Ectodermal cell (in vitro differentiated cells): ENCODE results near the gene MS4A10. TPM values are rescaled to one million over a fixed set of nuclear protein-coding genes. Genes with fewer than 3 reads are reported as not detected.

Experiments used
- H3K27ac ChIP-seq: 2 replicates; pipeline ENCODE4 v1.7.0; 2013; ENCODE audit warnings: mild to moderate bottlenecking, low read depth, low read length; ENCODE audit not compliant: insufficient read depth, poor library complexity, severe bottlenecking
- H3K27me3 ChIP-seq: 2 replicates; pipeline ENCODE4 v1.7.0; 2013; ENCODE audit warnings: mild to moderate bottlenecking, low read length; ENCODE audit not compliant: insufficient read depth, control insufficient read depth, poor library complexity, severe bottlenecking
- H3K36me3 ChIP-seq: one replicate; pipeline ENCODE4 v1.7.0; 2013; ENCODE audit warnings: low read length; ENCODE audit not compliant: control insufficient read depth, insufficient read depth
- H3K4me1 ChIP-seq: one replicate; pipeline ENCODE4 v1.7.0; 2013; ENCODE audit warnings: low read length; ENCODE audit not compliant: control insufficient read depth, insufficient read depth
- H3K4me3 ChIP-seq: 2 replicates; pipeline ENCODE4 v1.7.0; 2013; ENCODE audit warnings: low read depth, low read length, control low read depth; ENCODE audit not compliant: insufficient read depth
- H3K9me3 ChIP-seq: 2 replicates; pipeline ENCODE4 v1.7.0; 2013; ENCODE audit warnings: mild to moderate bottlenecking, low read length, moderate library complexity; ENCODE audit not compliant: control insufficient read depth
- WGBS, 2 experiments: methylation state at CpG; one replicate each; pipeline ENCODE4 v1.1.7; 2013; ENCODE audit warnings: missing lambda C conversion rate in 2 of 2; 5-methylcytosine and 5-hydroxymethylcytosine counted together
- polyA plus RNA-seq, 4 experiments: library from polyadenylated mRNA; stranded (reverse); fragments of 50-300 nt; gene quantifications; one replicate each; pipeline ENCODE4 v1.2.3, GENCODE V29; 2013

The MS4A10 gene
- not detected for polyA plus RNA-seq (2013, experiment 1 of 4)
- not detected for polyA plus RNA-seq (2013, experiment 2 of 4)
- not detected for polyA plus RNA-seq (2013, experiment 3 of 4)
- not detected for polyA plus RNA-seq (2013, experiment 4 of 4)

DNA sequence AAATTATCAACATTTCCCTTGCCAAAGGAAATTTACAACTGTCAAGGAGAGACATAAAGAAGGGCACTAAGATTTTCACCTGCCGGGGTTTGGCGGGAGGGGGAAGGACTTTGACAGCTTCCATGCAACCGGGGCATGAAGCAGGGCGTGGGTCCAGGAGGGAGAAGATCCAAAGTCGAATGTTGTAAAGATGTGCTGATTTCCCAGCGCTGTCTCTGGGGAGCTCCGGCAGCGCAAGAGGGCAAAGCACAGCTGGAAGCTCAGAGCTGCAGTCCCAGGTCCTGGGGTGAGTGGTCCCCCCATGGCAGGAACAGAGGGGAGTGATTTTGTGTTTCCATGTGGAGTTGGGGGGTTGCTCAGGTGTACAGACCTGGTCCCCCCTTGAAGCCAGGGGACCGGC lies at the start of gene MS4A10:
MS4A10 (plus strand) TSS at position 198 of the 400 bp plus-strand sequence. CDS start 5,003 bp downstream, outside the sequence.
- Histone ChIP-seq H3K36me3 (no peaks in the 10 kb centered on the region), H3K4me3 (no peak within 1 kb of the TSS), H3K9me3 (no peaks in the 10 kb centered on the region), H3K4me1 (no peaks in the 10 kb centered on the region), H3K27ac (no peak within 1 kb of the TSS), H3K27me3 (no peaks in the 10 kb centered on the region)
- 90 to 91% methylated on average over 9 of the region's 9 CpGs for WGBS, 2 experiments

GRCh38 chr11:60739114-60739513 lies 46.0 kb upstream of the MS4A10 start:
- no peak overlapping the region for H3K4me3 ChIP-seq
- H3K36me3 ChIP-seq, result no peaks in the 10 kb centered on the region
- H3K4me1 ChIP-seq, result no peaks in the 10 kb centered on the region
- H3K27ac ChIP-seq, result no peak overlapping the region
- no peaks in the 10 kb centered on the region for H3K9me3 ChIP-seq
- 82 to 83% methylated on average over 7 of the region's 7 CpGs for WGBS, 2 experiments
- H3K27me3 ChIP-seq, result no peaks in the 10 kb centered on the region

DNA sequence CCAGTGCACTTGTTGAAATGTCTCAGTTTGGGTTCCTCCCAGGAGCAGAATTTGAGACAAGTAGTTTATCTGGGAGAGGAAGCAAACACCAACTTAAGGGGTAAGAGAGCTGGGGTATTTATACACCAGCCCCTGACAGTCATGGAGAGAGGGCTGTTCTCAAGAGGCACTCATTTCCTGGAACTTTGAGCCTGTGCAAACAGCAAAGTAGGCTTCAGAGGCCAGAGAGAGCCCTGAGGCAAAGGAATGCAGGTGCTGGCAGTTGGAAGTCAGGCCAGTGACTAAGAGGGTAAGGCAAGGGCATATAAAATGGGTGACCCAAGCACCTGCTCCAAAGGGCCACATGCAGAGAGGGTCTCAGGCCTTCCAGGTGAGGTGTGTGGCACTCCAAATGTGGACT lies 44.6 kb upstream of the MS4A10 start:
- no peaks in the 10 kb centered on the region for H3K27me3 ChIP-seq
- H3K4me1 ChIP-seq, result no peaks in the 10 kb centered on the region
- H3K9me3 ChIP-seq, result no peaks in the 10 kb centered on the region
- H3K36me3 ChIP-seq, result no peaks in the 10 kb centered on the region
- no peak overlapping the region for H3K27ac ChIP-seq
- no peak overlapping the region for H3K4me3 ChIP-seq

DNA sequence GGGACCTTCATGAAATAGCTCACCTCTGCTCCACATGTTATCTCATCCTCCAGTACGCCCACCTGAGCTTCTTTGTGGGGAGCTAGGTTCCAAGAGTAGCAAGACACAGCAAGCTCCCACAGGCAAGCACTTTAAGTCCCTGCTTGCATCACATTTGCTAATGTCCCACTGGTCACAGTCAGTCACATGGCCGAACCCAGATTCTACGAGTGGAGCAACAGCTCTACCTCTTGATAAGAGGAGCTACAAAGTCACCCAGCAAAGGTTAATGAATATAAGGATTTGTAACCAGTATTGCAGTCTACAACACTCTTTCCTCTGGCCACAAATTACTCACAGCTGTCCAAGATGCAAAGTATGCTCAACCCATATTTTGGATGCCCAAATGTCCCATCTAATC lies 43.7 kb upstream of the MS4A10 start:
- Histone ChIP-seq H3K9me3 (no peaks in the 10 kb centered on the region), H3K27ac (no peak overlapping the region), H3K4me1 (no peaks in the 10 kb centered on the region), H3K27me3 (no peaks in the 10 kb centered on the region), H3K4me3 (no peak overlapping the region), H3K36me3 (no peaks in the 10 kb centered on the region)
- 94 to 95% methylated on average over 3 of the region's 3 CpGs for WGBS, 2 experiments

GRCh38 chr11:60743058-60743457 lies 42.1 kb upstream of the MS4A10 start:
- WGBS, 2 experiments, result 92 to 100% methylated on average over 1 of the region's 1 CpG

DNA sequence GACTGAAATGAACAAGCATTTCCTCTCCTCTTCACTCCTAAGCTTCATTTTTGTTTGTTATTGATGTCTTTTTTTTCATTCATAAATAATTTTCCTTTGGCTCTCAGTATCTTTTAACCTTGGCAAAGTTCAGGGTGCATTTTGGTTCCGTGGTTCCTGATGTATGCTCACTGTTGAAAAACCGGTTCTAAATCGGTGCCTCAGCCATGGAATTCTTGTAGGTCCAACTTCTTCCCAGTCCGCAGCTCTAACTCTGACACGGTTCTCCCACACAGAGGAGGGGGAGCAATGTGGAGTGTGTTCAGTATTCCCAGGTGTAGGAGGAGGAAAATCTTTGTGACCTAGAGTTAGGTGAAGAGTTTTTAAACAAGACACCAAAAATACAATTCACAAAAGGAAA lies 41.0 kb upstream of the MS4A10 start:
- Histone ChIP-seq H3K4me1 (no peaks in the 10 kb centered on the region), H3K9me3 (no peaks in the 10 kb centered on the region), H3K27ac (no peak overlapping the region), H3K4me3 (no peak overlapping the region), H3K27me3 (no peaks in the 10 kb centered on the region), H3K36me3 (no peaks in the 10 kb centered on the region)
- WGBS, 2 experiments, result 81 to 84% methylated on average over 5 of the region's 5 CpGs

More at GRCh38 chr11:60743058-60743457, 42.1 kb upstream of the MS4A10 start:
- H3K27ac ChIP-seq, result no peak overlapping the region
- no peaks in the 10 kb centered on the region for H3K36me3 ChIP-seq
- H3K4me1 ChIP-seq, result no peaks in the 10 kb centered on the region
- no peak overlapping the region for H3K4me3 ChIP-seq
- no peaks in the 10 kb centered on the region for H3K27me3 ChIP-seq
- H3K9me3 ChIP-seq, result no peaks in the 10 kb centered on the region

GRCh38 chr11:60747359-60747873 lies 37.7 kb upstream of the MS4A10 start:
- no peaks in the 10 kb centered on the region for H3K4me1 ChIP-seq
- H3K4me3 ChIP-seq, result no peak overlapping the region
- H3K9me3 ChIP-seq, result no peaks in the 10 kb centered on the region
- no peaks in the 10 kb centered on the region for H3K27me3 ChIP-seq
- no peak overlapping the region for H3K27ac ChIP-seq
- 93 to 95% methylated on average over 14 of the region's 14 CpGs for WGBS, 2 experiments
- no peaks in the 10 kb centered on the region for H3K36me3 ChIP-seq

- 91 to 92% methylated on average over 17 of the region's 17 CpGs for WGBS, 2 experiments
- no peak overlapping the region for H3K27ac ChIP-seq
- H3K4me1 ChIP-seq, result no peaks in the 10 kb centered on the region
These were observed 36.9 kb upstream of the MS4A10 start for GRCh38 chr11:60748225-60748624.

DNA sequence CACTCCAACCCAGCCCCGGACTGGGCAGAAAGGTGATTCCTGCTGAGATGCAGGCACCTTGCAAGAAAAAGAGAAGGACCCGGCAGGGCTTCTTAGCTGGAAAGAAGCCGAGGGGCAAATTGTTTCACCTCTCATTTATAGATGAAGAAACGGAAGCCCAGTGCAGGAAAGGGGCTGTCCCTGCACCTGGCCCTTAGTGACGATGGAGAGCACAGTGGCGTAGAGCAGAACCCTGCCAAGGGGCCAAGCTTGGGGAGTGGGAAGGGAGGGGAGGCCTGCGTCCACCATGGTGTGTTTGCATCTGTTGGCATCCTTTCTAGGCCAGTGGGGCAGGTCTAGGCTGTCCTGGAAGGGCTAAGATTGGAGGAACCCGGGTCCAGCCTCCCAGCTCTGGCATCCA lies 36.3 kb upstream of the MS4A10 start:
- no peak overlapping the region for H3K4me3 ChIP-seq
- H3K27ac ChIP-seq, result no peak overlapping the region
- H3K27me3 ChIP-seq, result no peaks in the 10 kb centered on the region
- 89 to 90% methylated on average over 8 of the region's 8 CpGs for WGBS, 2 experiments
- no peaks in the 10 kb centered on the region for H3K9me3 ChIP-seq
- H3K4me1 ChIP-seq, result no peaks in the 10 kb centered on the region
- H3K36me3 ChIP-seq, result no peaks in the 10 kb centered on the region

More at GRCh38 chr11:60748225-60748624, 36.9 kb upstream of the MS4A10 start:
- Histone ChIP-seq H3K36me3 (no peaks in the 10 kb centered on the region), H3K4me3 (no peak overlapping the region), H3K9me3 (no peaks in the 10 kb centered on the region), H3K27me3 (no peaks in the 10 kb centered on the region)

DNA sequence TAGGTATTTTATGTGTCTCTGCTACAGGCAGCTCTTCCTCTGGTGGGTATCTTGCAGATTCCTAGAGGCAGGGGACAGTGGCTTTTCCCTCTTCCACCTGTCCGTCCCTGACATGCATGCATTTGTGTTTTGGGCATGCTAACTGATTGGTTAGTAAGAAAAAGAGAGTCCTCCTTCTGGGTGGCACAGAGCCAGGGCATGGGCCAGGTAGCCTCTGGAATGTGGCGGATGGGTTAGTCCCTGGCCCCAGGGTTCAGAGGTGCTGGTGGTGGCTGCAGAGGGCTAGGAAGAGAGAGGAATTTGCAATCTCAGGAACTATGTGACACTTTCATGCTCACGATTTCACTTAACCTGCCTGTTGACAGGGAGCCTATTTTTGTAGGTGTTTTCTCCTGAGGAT lies 34.2 kb upstream of the MS4A10 start:
- Histone ChIP-seq H3K4me1 (no peaks in the 10 kb centered on the region), H3K36me3 (no peaks in the 10 kb centered on the region), H3K27me3 (no peaks in the 10 kb centered on the region), H3K4me3 (no peak overlapping the region), H3K9me3 (no peaks in the 10 kb centered on the region), H3K27ac (no peak overlapping the region)
- 87 to 93% methylated on average over 3 of the region's 3 CpGs for WGBS, 2 experiments

DNA sequence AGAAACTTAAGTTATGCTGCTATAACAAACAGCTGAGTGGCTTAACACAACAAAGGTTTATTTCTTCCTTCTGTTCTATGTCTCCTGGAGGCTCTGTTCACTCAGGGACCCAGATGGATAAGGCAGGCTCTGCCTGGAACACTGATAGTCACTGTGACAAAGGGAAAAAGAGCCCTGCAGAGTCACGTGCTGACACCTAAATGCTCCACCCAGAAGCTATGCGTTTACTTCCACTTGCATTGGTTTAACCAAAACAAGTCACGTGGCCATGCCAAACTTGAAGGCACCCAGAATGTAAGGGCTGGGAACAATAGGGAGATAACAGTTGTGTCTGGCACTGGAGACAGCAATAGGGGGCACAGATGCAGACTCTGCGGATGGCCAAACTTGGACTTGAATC lies 31.8 kb upstream of the MS4A10 start:
- H3K4me1 ChIP-seq, result no peaks in the 10 kb centered on the region
- no peaks in the 10 kb centered on the region for H3K27me3 ChIP-seq
- H3K4me3 ChIP-seq, result no peak overlapping the region
- no peak overlapping the region for H3K27ac ChIP-seq
- H3K9me3 ChIP-seq, result no peaks in the 10 kb centered on the region
- H3K36me3 ChIP-seq, result no peaks in the 10 kb centered on the region
- 74 to 75% methylated on average over 4 of the region's 4 CpGs for WGBS, 2 experiments
